ENCODE measurements around the gene KRT16. TPM values are rescaled to one million over a fixed set of nuclear protein-coding genes. Genes with fewer than 3 reads are reported as not detected.

Gene KRT16
- total RNA-seq, 1 donor from 2014 or later: not detected

DNA sequence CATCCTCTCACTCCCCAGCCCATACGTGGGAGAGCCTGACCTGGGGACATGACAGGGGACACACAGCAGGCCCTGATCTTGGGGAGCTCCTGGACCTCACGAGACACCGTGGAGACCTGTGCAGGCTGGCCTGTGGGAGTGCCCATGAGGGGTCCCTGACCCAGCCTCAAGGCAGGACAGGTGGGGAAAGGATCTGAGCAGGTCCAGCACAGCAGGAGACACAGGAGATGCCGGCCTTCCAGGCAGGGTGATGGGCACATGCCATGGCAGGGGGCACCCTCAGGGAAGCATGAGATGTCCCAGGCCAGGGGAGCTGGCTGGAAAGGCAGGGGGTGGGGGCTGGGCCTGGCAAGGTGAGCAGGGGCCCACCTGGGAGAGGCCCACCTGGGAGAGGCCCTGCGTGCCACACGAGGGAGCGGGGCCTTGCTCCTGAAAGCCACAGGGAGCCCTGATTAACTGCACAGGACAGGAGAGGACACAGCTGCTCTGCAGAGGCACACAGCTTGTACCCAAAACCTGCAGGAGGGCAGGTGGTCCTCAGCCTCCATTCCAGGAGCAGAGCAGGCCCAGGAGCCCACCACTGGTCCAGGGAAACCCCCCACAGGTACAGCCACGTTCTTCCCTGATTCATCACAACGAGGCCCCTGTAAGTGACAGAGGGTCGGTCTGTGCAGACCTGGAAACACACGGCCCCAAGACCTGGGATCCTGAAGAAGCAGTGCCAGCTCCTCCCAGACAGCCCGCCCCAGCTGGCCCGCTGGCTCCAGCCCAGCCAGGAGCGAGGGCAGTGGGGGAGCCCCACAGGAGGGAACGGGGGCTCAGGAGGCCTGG, 38.4 kb upstream of the KRT16 start:
- Mint-ChIP-seq H3K27ac (ENCODE audit: unreplicated experiment) (no peak overlapping the region), H3K9me3 (ENCODE audit: unreplicated experiment) (no peaks in the 10 kb centered on the region), H3K36me3 (ENCODE audit: low read depth, unreplicated experiment) (no peaks in the 10 kb centered on the region), H3K4me3 (ENCODE audit: unreplicated experiment) (no peak overlapping the region), H3K27me3 (ENCODE audit: unreplicated experiment) (peaks cover 2% of the 10 kb centered on the region), H3K4me1 (ENCODE audit: unreplicated experiment) (peaks cover 10% of the 10 kb centered on the region)
- no peak for TF ChIP-seq CTCF (IDR thresholded peaks at IDR 0.05; ENCODE audit: unreplicated experiment)
- DNase-seq (ENCODE audit: low spot score): no peak

- H3K9me3 Mint-ChIP-seq (ENCODE audit: unreplicated experiment): no peaks in the 10 kb centered on the region
- peaks cover 2% of the 10 kb centered on the region for H3K27me3 Mint-ChIP-seq (ENCODE audit: unreplicated experiment)
- no peak for TF ChIP-seq CTCF (IDR thresholded peaks at IDR 0.05; ENCODE audit: unreplicated experiment)
- H3K4me3 Mint-ChIP-seq (ENCODE audit: unreplicated experiment): no peak overlapping the region
- H3K36me3 Mint-ChIP-seq (ENCODE audit: low read depth, unreplicated experiment): no peaks in the 10 kb centered on the region
- no peak overlapping the region for H3K27ac Mint-ChIP-seq (ENCODE audit: unreplicated experiment)
- peaks cover 10% of the 10 kb centered on the region for H3K4me1 Mint-ChIP-seq (ENCODE audit: unreplicated experiment)
- DNase-seq (ENCODE audit: low spot score): no peak
Observed at GRCh38 chr17:41649923-41650519, 37.5 kb upstream of the KRT16 start.

DNA sequence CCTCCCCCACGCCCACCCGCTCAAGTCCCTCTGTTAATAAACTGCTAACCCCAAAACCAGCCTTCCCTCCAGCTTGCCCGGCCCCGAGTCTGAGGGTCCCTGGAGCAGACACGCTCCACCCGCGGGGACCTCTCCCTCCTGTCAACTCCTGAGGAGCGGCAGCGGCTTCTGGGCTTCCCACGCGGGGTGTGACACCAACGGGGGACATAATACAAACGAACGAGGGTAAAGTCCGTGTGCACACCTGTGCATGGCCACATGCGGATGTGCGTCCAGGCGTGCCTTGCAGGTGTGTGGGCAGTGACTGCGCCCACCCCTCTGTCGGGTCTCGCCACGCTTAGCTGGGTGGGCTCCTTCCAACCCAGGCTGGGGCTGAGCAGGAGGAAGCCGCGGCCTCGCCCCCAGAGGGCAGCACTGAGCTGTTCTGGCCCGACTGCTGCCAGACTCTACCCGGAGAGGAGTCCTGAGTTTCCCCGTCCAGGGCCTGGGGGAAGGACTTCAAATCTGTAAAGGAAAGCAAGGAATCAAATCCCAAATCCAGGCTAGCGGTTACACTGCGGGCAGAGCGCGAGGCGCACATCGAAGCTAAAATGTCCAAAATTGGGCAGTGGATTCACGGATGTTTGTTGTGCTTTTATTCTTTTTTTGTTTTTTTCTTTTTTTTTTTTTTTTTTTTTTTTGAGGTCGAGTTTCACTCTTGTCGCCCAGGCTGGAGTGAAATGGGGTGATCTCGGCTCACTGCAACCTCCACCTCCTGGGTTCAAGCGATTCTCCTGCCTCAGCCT, 36.0 kb upstream of the KRT16 start:
- no peak overlapping the region for H3K4me3 Mint-ChIP-seq (ENCODE audit: unreplicated experiment)
- no peak overlapping the region for H3K27ac Mint-ChIP-seq (ENCODE audit: unreplicated experiment)
- H3K27me3 Mint-ChIP-seq (ENCODE audit: unreplicated experiment): peaks cover 2% of the 10 kb centered on the region
- TF ChIP-seq CTCF (IDR thresholded peaks at IDR 0.05; ENCODE audit: unreplicated experiment): peak; percentile 78
- DNase-seq (ENCODE audit: low spot score): peak; percentile 95
- peaks cover 10% of the 10 kb centered on the region for H3K4me1 Mint-ChIP-seq (ENCODE audit: unreplicated experiment)
- no peaks in the 10 kb centered on the region for H3K9me3 Mint-ChIP-seq (ENCODE audit: unreplicated experiment)
- no peaks in the 10 kb centered on the region for H3K36me3 Mint-ChIP-seq (ENCODE audit: low read depth, unreplicated experiment)

- Mint-ChIP-seq H3K27me3 (ENCODE audit: unreplicated experiment) (peaks cover 2% of the 10 kb centered on the region), H3K4me3 (ENCODE audit: unreplicated experiment) (no peak overlapping the region), H3K36me3 (ENCODE audit: low read depth, unreplicated experiment) (no peaks in the 10 kb centered on the region), H3K27ac (ENCODE audit: unreplicated experiment) (no peak overlapping the region), H3K9me3 (ENCODE audit: unreplicated experiment) (no peaks in the 10 kb centered on the region), H3K4me1 (ENCODE audit: unreplicated experiment) (peaks cover 10% of the 10 kb centered on the region)
- peak; percentile 97 for DNase-seq (ENCODE audit: low spot score)
- peak; percentile 86 for TF ChIP-seq CTCF (IDR thresholded peaks at IDR 0.05; ENCODE audit: unreplicated experiment)
Observed at GRCh38 chr17:41647940-41648410, 35.4 kb upstream of the KRT16 start.
